ENCODE data around the gene SLC50A1. TPM values are rescaled to one million over a fixed set of nuclear protein-coding genes. Genes with fewer than 3 reads are reported as not detected.

Gene SLC50A1
- total RNA-seq, 1 experiment from 2014 or later: 24.9 TPM

DNA sequence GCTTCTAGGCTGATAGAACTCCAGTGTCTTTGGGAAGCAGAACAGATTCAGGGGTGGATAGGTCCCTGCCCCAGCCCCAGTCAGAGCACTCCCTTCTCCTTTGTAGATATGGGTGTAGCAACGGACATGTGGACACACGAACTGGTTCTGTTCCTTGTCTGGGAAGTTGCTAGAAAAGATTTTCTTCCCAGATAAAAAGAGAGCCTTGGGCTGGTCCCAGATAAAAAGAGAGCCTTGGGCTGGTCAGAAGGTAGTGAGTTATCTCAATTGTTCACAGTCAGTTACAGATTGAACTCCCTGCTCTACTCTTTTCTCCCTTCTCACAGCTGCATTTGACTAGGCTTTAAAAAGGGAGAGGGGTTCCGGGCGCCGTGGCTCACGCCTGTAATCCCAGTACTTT, 15.4 kb upstream of the SLC50A1 start:
- H3K4me1 Mint-ChIP-seq: peaks cover 4 to 17% of the 10 kb centered on the region in 2 experiments
- Histone ChIP-seq H3K79me1 (ENCODE audit: insufficient read depth, low read depth, low read length, poor library complexity, severe bottlenecking) (no peaks in the 10 kb centered on the region), H3K56ac (ENCODE audit: insufficient read length, low read depth, low read length) (no peak overlapping the region), H3K27me3 (ENCODE audit: insufficient read depth, low read length) (peaks cover 9% of the 10 kb centered on the region; the same call in 1 of the 2 replicates), H2BK5ac (ENCODE audit: insufficient read length, low read length) (no peak overlapping the region), H3K4me1 (ENCODE audit: insufficient read depth, low read length) (no peaks in the 10 kb centered on the region), H2AFZ (ENCODE audit: low read length) (no peak overlapping the region), H2BK12ac (ENCODE audit: insufficient read length, low read depth, low read length) (no peak overlapping the region), H3K4ac (ENCODE audit: low read depth, low read length) (no peak overlapping the region), H3K4me2 (ENCODE audit: insufficient read depth, insufficient read length, low read length) (no peak overlapping the region), H2AK5ac (ENCODE audit: insufficient read length, low read length) (no peak overlapping the region), H3K9ac (ENCODE audit: extremely low read depth, insufficient read length, low read length) (no peak overlapping the region), H3K23ac (ENCODE audit: insufficient read length, low read depth, low read length) (no peak overlapping the region), H3K23me2 (ENCODE audit: insufficient read length, low read depth, low read length, poor library complexity, severe bottlenecking) (no peaks in the 10 kb centered on the region), H4K8ac (replicated peaks; ENCODE audit: insufficient read length, low read depth, low read length) (no peak overlapping the region), H4K20me1 (ENCODE audit: control insufficient read depth, insufficient read depth, insufficient read length) (no peaks in the 10 kb centered on the region), H2BK20ac (ENCODE audit: low read depth, low read length, poor library complexity, severe bottlenecking) (no peak overlapping the region), H3T11ph (ENCODE audit: low read length) (no peak overlapping the region), H3K79me2 (ENCODE audit: insufficient read depth, low read length) (no peaks in the 10 kb centered on the region), H3K27ac (ENCODE audit: insufficient read length, low read depth, low read length) (no peak overlapping the region), H3K14ac (ENCODE audit: insufficient read depth, low read length) (no peak overlapping the region), H4K91ac (ENCODE audit: insufficient read length, low read depth, low read length) (no peak overlapping the region), H3K9me3 (ENCODE audit: control insufficient read depth, low read depth, low read length) (no peaks in the 10 kb centered on the region), H2BK120ac (ENCODE audit: low read depth, low read length, poor library complexity, severe bottlenecking) (no peak overlapping the region), H3K18ac (ENCODE audit: insufficient read length, low read depth, low read length) (no peak overlapping the region), H4K5ac (ENCODE audit: insufficient read length, low read depth, low read length) (no peak overlapping the region), H2BK15ac (ENCODE audit: low read depth, low read length) (no peak overlapping the region)
- no peak overlapping the region for H3K27ac Mint-ChIP-seq
- TF ChIP-seq, protein P1, sequence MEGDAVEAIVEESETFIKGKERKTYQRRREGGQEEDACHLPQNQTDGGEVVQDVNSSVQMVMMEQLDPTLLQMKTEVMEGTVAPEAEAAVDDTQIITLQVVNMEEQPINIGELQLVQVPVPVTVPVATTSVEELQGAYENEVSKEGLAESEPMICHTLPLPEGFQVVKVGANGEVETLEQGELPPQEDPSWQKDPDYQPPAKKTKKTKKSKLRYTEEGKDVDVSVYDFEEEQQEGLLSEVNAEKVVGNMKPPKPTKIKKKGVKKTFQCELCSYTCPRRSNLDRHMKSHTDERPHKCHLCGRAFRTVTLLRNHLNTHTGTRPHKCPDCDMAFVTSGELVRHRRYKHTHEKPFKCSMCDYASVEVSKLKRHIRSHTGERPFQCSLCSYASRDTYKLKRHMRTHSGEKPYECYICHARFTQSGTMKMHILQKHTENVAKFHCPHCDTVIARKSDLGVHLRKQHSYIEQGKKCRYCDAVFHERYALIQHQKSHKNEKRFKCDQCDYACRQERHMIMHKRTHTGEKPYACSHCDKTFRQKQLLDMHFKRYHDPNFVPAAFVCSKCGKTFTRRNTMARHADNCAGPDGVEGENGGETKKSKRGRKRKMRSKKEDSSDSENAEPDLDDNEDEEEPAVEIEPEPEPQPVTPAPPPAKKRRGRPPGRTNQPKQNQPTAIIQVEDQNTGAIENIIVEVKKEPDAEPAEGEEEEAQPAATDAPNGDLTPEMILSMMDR (conservative IDR thresholded peaks at IDR 0.05): no peak
- no peak overlapping the region for H3K4me3 Mint-ChIP-seq
- no CpG with 5 or more reads among the region's 6 CpGs for WGBS (ENCODE audit: extremely low coverage, insufficient read length, low lambda C conversion rate)
- no peaks in the 10 kb centered on the region for H3K36me3 Mint-ChIP-seq (ENCODE audit: insufficient read depth in 1 of 3, low read depth in 3 of 3)
- H3K27me3 Mint-ChIP-seq (ENCODE audit: low read depth): peaks cover 77% of the 10 kb centered on the region
- DNase-seq: no peak
- no peaks in the 10 kb centered on the region for H3K9me3 Mint-ChIP-seq
